BJ (cell line): ENCODE results near the gene ZNF681. TPM values are rescaled to one million over a fixed set of nuclear protein-coding genes. Genes with fewer than 3 reads are reported as not detected.
A peak's percentile ranks its signal among the peaks of the same experiment; 100 is the strongest.
"Not testable (repeated sequence)": the region's sequence is repeated elsewhere in the genome, so short reads cannot be mapped to it uniquely, and the experiment has no call there.

Source experiments
- CTCF ChIA-PET: fragments of 350-600 bp; formaldehyde crosslinking; extraction: SDS; loops from one replicate; lab custom pipeline; 2021; ENCODE audit warnings: antibody characterized with exemption, inconsistent platforms; lab: Yijun Ruan, JAX
- POLR2A ChIA-PET: fragments of 300-600 bp; sonication (Branson Sonifier 250); formaldehyde crosslinking; extraction: SDS; loops from one replicate; lab custom pipeline; 2021; ENCODE audit warnings: antibody characterized with exemption; lab: Charles Lee
- DNase-seq: peaks from one replicate; pipeline ENCODE4 v3.0.0-alpha.2; 2011; ENCODE audit warnings: low read depth
- H3K27me3 ChIP-seq: 2 replicates; pipeline ENCODE4 v1.6.0; 2011; ENCODE audit warnings: low read length; ENCODE audit not compliant: control insufficient read depth, insufficient read depth
- H3K36me3 ChIP-seq: 2 replicates; pipeline ENCODE4 v1.5.1; 2011; ENCODE audit warnings: low read length; ENCODE audit not compliant: control insufficient read depth, insufficient read depth
- H3K4me3 ChIP-seq: 2 replicates; pipeline ENCODE4 v1.5.1; 2011; ENCODE audit warnings: low read depth, mild to moderate bottlenecking, control low read depth, low read length
- polyA plus RNA-seq: library from polyadenylated mRNA; depleted of rRNA; stranded (reverse); fragments of >200 nt; gene quantifications from 2 replicates; pipeline ENCODE4 v1.2.3, GENCODE V29; 2011
- TF ChIP-seq, protein P1 (sequence below): IDR thresholded peaks from 2 replicates; pipeline ENCODE4 v1.5.1; 2011; ENCODE audit warnings: low read depth, mild to moderate bottlenecking, control low read depth, inconsistent platforms, low read length, moderate library complexity; ENCODE audit not compliant: insufficient read depth

ZNF681 gene
- polyA plus RNA-seq, 1 experiment = 0.04 TPM

DNA sequence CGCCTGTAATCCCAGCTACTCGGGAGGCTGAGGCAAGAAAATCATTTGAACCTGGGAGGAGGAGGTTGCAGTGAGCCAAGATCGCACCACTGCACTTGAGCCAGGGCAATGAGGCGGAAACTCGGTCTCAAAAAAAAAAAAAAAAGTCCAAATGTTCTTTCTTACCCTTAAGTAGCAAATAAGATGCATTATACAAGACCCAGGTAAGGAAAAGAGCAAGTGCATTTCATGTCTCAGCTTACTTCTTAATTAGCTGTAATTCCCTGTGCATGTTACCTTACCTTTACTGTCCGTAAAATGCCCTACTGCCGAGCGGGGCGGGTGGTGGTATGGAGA lies 3.8 kb upstream of the ZNF681 start:
- ChIA-PET POLR2A (no interaction called here), CTCF (no interaction called here)
- TF ChIP-seq, protein P1, sequence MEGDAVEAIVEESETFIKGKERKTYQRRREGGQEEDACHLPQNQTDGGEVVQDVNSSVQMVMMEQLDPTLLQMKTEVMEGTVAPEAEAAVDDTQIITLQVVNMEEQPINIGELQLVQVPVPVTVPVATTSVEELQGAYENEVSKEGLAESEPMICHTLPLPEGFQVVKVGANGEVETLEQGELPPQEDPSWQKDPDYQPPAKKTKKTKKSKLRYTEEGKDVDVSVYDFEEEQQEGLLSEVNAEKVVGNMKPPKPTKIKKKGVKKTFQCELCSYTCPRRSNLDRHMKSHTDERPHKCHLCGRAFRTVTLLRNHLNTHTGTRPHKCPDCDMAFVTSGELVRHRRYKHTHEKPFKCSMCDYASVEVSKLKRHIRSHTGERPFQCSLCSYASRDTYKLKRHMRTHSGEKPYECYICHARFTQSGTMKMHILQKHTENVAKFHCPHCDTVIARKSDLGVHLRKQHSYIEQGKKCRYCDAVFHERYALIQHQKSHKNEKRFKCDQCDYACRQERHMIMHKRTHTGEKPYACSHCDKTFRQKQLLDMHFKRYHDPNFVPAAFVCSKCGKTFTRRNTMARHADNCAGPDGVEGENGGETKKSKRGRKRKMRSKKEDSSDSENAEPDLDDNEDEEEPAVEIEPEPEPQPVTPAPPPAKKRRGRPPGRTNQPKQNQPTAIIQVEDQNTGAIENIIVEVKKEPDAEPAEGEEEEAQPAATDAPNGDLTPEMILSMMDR = no peak
- Histone ChIP-seq H3K27me3 (no peaks in the 10 kb centered on the region), H3K36me3 (no peaks in the 10 kb centered on the region), H3K4me3 (peak overlapping the region; percentile 55)
- no peak for DNase-seq

DNA sequence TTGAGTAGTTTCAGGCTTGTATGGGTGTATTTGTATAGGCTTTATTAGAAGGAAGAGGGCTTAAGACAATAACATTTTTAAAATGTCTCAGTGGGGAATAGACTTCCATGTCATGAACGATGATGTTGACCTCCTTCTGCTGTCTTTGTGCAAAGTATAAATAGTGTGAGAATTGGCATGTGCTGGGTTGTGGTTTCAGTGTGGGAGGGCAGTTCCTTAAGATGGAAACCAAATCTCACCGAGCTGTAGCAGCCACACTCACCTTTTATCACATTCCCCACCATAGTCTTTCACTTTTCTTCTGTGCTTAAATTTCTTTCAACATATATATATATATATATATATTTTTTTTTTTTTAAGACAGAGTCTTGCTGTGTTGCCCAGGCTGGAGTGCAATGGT lies 1.6 kb upstream of the ZNF681 start:
- CTCF ChIA-PET, H3K27me3 ChIP-seq, POLR2A ChIA-PET, H3K36me3 ChIP-seq, DNase-seq, H3K4me3 ChIP-seq: not testable (repeated sequence)

DNA sequence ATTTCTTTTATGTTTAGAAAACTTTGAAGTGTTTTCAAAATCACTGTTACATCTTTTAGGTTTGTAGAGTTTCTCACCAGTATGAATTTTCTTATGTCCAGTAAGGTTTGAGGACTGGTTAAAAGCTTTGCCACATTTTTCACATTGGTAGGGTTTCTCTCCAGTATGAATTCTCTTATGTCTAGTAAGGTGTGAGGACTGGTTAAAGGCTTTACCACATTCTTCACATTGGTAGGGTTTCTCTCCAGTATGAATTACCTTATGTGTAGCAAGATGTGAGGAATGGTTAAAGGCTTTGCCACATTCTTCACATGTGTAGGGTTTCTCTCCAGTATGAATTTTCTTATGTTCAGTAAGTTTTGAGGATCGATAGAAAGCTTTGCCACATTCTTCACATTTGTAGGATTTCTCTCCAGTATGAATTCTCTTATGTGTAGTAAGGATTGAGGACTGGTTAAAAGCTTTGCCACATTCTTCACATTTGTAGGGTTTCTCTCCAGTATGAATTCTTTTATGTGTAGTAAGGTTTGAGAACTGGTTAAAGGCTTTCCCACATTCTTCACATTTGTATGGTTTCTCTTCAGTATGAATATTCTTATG lies 15.0 kb downstream of the ZNF681 start:
- H3K27me3 ChIP-seq, H3K36me3 ChIP-seq, CTCF ChIA-PET, DNase-seq, H3K4me3 ChIP-seq, POLR2A ChIA-PET: not testable (repeated sequence)

DNA sequence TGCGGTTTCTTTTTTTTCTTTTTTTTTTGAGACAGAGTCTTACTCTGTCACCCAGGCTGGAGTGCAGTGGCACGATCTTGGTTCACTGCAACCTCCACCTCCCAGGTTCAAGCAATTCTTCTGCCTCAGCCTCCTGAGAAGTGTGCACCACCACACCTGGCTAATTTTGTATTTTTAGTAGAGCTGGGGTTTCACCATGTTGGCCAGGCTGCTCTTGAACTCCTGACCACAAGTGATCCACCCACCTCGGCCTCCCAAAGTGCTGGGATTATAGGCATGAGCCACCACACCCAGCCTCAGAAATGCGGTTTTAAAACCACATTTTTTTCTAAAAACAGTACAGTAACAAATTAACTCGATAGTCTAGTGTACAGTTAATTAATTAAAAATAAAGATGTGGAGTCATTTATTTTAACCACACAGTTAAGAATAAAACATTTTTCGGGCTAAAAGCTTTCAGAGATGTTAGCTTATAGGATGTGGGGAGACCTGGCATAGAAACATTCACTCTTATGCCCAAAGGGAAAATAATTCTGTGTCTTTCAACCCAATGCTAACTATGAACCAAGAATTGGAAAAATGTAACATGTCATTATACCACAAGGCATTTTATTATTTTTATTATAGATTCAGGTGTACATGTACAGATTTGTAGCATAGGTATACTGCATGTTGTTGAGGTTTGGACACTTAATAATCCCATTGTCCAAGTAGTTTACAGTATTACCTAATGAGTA lies 27.8 kb downstream of the ZNF681 start:
- POLR2A ChIA-PET, H3K27me3 ChIP-seq, H3K36me3 ChIP-seq, CTCF ChIA-PET, DNase-seq, H3K4me3 ChIP-seq: not testable (repeated sequence)

DNA sequence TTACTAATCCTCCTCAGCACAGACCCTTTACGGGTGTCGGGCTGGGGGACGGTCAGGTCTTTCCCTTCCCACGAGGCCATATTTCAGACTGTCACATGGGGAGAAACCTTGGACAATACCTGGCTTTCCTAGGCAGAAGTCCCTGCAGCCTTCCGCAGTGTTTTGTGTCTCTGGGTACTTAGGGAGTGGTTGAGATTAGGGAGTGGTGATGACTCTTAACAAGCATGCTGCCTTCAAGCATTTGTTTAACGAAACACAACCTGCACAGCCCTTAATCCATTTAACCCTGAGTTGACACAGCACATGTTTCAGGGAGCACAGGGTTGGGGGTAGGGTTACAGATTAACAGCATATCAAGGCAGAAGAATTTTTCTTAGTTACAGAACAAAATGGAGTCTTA lies 34.5 kb downstream of the ZNF681 start:
- H3K27me3 ChIP-seq, H3K36me3 ChIP-seq, DNase-seq, H3K4me3 ChIP-seq, CTCF ChIA-PET, POLR2A ChIA-PET: not testable (repeated sequence)

DNA sequence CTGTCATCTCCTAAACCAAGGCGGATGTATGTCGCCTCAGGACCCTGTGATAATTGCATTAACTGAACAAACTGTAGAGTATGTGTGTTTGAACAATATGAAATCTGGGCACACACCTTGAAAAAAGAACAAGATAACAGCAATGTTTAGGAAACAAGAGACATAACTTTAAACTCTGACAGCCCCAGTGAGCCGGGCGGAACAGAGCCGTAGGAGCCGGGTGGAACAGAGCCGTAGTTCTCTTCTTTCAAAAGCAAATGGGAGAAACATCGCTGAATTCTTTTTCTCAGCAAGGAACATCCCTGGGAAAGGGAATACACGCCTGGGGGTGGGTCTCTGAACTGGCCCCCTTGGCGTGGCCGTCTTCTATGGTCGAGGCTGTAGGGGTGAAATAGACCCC lies 39.9 kb downstream of the ZNF681 start:
- DNase-seq = no peak
- Histone ChIP-seq H3K4me3 (no peak overlapping the region), H3K36me3 (no peaks in the 10 kb centered on the region), H3K27me3 (no peaks in the 10 kb centered on the region)
- ChIA-PET POLR2A (no interaction called here), CTCF (no interaction called here)
- TF ChIP-seq, protein P1 = no peak

DNA sequence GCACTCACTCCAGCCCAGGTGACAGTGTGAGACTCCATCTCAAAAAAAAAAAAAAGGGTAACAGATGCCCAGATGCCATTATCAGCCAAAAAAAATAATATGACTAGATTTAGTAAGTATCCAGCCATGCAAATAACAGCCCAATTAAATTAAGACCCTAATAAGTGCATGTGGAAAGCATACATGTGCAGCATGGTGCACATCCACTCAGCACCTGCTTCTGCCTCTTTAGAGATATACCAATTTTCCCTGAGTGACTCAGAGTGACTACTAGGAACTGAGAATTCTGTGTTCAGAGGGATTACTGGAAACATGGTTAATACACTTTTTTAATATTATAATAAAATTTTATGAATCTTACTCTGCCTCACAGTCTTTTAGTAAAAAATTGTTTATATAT lies 41.9 kb downstream of the ZNF681 start:
- CTCF ChIA-PET = no interaction called here
- DNase-seq = no peak
- TF ChIP-seq, protein P1 = no peak
- Histone ChIP-seq H3K36me3 (no peaks in the 10 kb centered on the region), H3K27me3 (no peaks in the 10 kb centered on the region), H3K4me3 (no peak overlapping the region)
- POLR2A ChIA-PET = no interaction called here
